Stomach smooth muscle (tissue), 2 donors: ENCODE data around the gene FAM131C.
A peak's percentile ranks its signal among the peaks of the same experiment; 100 is the strongest.
"Not testable (repeated sequence)": the region's sequence is repeated elsewhere in the genome, so short reads cannot be mapped to it uniquely, and the experiment has no call there.

Experiments
- H3K27ac ChIP-seq: one replicate; pipeline ENCODE4 v1.7.0; 2013; ENCODE audit warnings: mild to moderate bottlenecking, low read length, inconsistent platforms
- H3K27me3 ChIP-seq, 2 donors: one replicate each; pipeline ENCODE4 v1.7.0; 2013; ENCODE audit warnings: low read length in 2 of 2; ENCODE audit not compliant: insufficient read depth in 2 of 2, control insufficient read depth in 1 of 2
- H3K36me3 ChIP-seq, 2 donors: one replicate each; pipeline ENCODE4 v1.7.0; 2013; ENCODE audit warnings: low read length in 2 of 2; ENCODE audit not compliant: control insufficient read depth in 2 of 2, insufficient read depth in 2 of 2
- H3K4me1 ChIP-seq: one replicate; pipeline ENCODE4 v1.7.0; 2013; ENCODE audit warnings: low read length; ENCODE audit not compliant: control insufficient read depth, insufficient read depth
- H3K4me3 ChIP-seq, 2 donors: one replicate each; pipeline ENCODE4 v1.7.0; 2013; ENCODE audit warnings: low read length in 2 of 2
- H3K9ac ChIP-seq, 2 donors: one replicate each; pipeline ENCODE4 v1.7.0; 2013; ENCODE audit warnings: low read length in 2 of 2, mild to moderate bottlenecking in 1 of 2
- H3K9me3 ChIP-seq, 2 donors: one replicate each; pipeline ENCODE4 v1.7.0; 2013; ENCODE audit warnings: low read length in 2 of 2; ENCODE audit not compliant: control insufficient read depth in 2 of 2
- donor health status: healthy.
- donor health status: Pancreatic carcinoma.

The FAM131C gene

DNA sequence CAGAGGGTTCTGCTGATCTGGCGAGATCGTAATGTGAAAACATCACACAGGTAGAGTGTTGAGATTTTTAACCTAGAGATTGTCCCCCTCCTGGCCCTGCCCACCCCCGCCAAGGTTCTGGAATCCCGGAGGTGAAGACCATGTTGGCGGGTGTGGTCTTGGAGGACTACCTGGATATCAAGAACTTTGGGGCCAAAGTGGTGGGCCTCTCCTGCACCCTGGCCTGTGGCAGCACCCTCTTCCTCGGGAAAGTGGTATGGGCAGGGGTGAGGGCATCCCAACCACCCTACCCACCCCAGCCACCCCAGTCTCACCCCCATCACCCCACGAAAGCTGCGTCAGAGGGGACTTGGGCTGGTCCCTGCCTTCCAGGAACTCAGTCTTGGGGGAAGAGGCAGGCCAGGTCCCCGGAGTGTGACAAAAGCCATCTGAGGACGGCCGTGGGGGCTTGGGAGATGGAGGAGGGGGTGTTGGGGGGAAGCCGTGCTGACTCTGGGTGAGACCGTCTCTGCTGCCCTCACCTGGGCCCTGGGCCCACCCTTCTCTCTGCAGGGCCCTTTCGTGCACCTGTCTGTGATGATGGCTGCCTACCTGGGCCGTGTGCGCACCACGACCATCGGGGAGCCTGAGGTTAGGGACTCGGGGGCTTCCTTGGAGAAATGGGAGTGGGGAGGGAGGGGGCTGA is 25.5 kb downstream of the FAM131C start:
- Histone ChIP-seq H3K36me3 (no peaks in the 10 kb centered on the region), H3K9ac (no peak overlapping the region), H3K27ac (no peak overlapping the region), H3K27me3 (no peaks in the 10 kb centered on the region), H3K9me3 (no peaks in the 10 kb centered on the region), H3K4me3 (peak overlapping the region; percentile 67 to 69), H3K4me1 (peaks cover 3% of the 10 kb centered on the region)

DNA sequence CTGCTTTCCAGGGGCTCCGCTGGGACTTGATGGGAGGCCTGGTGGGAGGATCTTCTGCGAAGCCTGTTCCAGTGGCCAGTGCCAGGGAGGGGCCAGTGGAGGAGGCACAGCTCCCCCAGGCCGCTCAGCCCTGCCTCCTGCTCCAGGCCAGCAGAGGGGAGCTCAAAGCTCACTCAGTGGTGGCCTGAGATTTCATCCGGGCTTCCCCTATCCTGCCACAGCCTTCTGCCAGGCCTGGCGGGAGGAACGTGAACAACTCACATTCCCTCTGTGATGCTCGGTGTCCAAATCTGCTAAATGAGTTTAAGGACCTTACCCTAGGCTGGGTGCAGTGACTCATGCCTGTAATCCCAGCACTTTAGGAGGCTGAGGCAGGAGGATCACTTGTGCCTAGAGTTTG is 26.6 kb downstream of the FAM131C start:
- Histone ChIP-seq H3K27ac (no peak overlapping the region), H3K4me1 (peaks cover 3% of the 10 kb centered on the region), H3K4me3 (no peak overlapping the region), H3K27me3 (no peaks in the 10 kb centered on the region), H3K9ac (no peak overlapping the region), H3K9me3 (no peaks in the 10 kb centered on the region), H3K36me3 (no peaks in the 10 kb centered on the region)

DNA sequence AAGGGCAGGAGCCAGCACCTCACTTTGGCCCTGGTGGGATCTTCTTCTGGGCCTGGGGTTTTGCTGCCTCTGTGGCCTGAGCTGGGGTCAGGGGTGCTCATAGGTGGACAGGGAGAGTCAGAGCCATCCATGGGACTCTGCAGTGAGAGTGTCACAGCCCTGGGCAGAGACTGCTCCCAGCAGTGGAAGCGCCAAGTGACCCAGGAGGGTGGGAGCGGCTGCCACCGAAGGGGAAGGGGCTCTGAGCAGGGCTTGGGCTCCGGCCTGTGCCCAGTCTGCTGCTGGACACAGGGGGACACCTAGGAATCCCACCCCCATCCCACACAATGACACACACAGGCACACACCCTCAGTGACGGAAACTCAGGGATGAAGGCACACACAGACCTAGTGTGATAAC is 29.5 kb downstream of the FAM131C start:
- Histone ChIP-seq H3K9ac (no peak overlapping the region), H3K9me3 (no peaks in the 10 kb centered on the region), H3K27me3 (no peaks in the 10 kb centered on the region), H3K27ac (no peak overlapping the region), H3K4me1 (peaks cover 3% of the 10 kb centered on the region), H3K4me3 (no peak overlapping the region), H3K36me3 (no peaks in the 10 kb centered on the region)

DNA sequence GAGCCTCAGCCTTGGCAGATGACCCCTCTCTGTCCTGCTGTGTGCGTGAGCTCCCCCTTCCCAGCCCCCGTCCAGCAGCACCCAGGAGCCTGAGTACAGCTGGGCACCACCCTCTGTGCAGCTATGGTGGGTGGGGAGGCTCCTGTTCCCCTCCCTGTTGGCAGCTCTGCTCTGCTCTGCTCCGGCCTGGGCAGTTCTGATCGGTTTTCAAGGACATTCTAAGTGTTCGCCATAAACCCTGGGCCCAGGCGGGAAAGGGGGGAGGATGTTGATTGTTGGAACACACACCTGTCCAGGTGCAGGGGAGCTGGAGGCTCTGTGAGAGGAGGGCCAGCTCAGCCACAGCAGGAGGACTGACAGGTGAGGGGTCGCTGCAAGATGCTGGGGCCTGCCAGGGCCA is 29.9 kb downstream of the FAM131C start, which contains the start of gene CLCNKB:
Gene CLCNKB, plus strand, starts transcription at position 262 of the 400 bp plus-strand sequence. CDS start 711 bp downstream, outside the sequence.
- Histone ChIP-seq H3K9me3 (no peaks in the 10 kb centered on the region), H3K9ac (no peak within 1 kb of the TSS), H3K36me3 (no peaks in the 10 kb centered on the region), H3K4me3 (no peak within 1 kb of the TSS), H3K4me1 (no peaks in the 10 kb centered on the region), H3K27me3 (no peaks in the 10 kb centered on the region), H3K27ac (no peak within 1 kb of the TSS)

DNA sequence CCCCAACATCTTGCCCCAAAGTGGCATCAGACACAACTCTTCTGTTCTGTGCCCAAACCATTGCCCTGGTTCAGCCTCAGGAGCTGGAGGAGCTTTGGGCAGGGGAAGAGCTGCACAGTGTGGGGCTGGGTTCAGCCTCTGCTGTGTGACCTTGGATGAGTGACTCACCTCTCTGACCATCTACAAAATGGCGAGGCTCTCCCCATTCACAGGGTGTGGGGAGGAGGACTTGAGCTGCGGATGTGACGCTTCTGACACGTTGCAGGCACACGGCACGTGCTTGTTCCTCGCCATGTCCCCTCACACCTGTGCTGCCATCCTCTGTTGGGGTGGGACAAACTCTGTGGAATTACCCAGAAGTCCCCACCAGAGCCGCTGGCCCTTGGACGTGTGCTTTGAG is 30.8 kb downstream of the FAM131C start:
- not testable (repeated sequence) for H3K4me3 ChIP-seq, H3K9ac ChIP-seq, H3K36me3 ChIP-seq, H3K4me1 ChIP-seq, H3K27ac ChIP-seq, H3K27me3 ChIP-seq, H3K9me3 ChIP-seq

DNA sequence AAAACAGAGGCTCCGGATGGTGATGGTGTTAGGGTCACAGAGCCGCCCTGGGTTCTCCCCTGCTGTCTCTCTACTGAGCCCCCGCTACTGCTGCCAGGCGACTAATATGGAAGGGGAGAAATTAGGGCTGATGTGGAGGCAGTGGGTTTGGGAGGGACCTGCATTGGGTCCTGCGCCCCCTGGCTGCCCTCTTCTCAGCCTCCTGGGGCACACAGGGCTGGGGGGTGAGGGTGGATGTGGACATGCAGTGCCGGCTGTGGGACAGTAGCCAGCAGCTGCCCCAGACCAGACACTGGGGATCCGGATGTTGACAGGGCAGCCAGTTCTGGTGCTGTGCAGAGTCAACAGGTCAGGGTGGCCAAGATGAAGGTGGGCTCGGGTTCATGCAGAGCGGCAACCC is 31.4 kb downstream of the FAM131C start:
- H3K9ac ChIP-seq: no peak overlapping the region
- H3K27me3 ChIP-seq: no peaks in the 10 kb centered on the region
- H3K27ac ChIP-seq: no peak overlapping the region
- no peaks in the 10 kb centered on the region for H3K36me3 ChIP-seq
- no peak overlapping the region for H3K4me3 ChIP-seq
- H3K9me3 ChIP-seq: no peaks in the 10 kb centered on the region
- no peaks in the 10 kb centered on the region for H3K4me1 ChIP-seq

DNA sequence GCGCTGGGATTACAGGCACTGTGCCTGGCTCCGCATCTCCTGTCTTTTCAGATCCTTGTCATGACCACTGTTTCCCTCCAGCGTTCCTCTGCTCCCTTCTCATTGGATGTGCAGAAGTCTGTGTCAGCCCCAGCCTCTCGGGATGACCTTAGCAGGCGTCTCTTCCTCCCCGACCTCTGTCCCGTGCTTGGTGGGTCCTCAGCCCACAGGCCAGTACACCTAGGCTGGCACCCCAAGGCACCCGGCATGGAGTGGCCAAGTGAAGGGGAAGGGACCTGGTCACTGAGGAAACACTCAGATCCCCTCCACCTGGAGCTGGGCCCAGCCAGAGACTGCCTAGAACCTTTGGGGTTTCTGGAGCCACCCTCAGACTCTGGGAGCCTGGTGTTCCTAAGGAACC is 32.3 kb downstream of the FAM131C start:
- no peak overlapping the region for H3K9ac ChIP-seq
- H3K27ac ChIP-seq: no peak overlapping the region
- H3K4me1 ChIP-seq: no peaks in the 10 kb centered on the region
- H3K27me3 ChIP-seq: no peaks in the 10 kb centered on the region
- no peaks in the 10 kb centered on the region for H3K36me3 ChIP-seq
- H3K9me3 ChIP-seq: no peaks in the 10 kb centered on the region
- H3K4me3 ChIP-seq: no peak overlapping the region

DNA sequence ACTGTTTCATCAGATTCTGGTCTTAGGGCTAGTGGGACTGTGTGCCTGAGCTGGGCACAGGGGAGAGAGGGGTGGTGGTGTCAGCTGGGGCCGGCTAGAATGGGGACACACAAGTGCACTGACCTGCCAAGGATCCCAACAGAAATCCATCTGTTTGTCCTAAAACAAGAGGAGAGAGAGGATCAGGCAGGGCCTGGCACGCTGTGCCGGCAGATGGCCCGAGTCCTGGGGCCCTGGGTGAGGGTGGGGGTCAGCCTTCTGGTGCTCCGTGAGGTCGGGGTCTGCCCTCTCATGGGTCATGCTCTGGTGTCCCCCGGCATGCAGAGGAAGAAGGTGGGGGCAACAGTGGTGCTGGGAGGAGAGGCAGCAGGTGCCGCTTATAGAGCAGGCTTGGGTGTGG is 33.6 kb downstream of the FAM131C start:
- H3K4me1 ChIP-seq, H3K27ac ChIP-seq, H3K36me3 ChIP-seq, H3K9ac ChIP-seq, H3K9me3 ChIP-seq, H3K27me3 ChIP-seq, H3K4me3 ChIP-seq: not testable (repeated sequence)

DNA sequence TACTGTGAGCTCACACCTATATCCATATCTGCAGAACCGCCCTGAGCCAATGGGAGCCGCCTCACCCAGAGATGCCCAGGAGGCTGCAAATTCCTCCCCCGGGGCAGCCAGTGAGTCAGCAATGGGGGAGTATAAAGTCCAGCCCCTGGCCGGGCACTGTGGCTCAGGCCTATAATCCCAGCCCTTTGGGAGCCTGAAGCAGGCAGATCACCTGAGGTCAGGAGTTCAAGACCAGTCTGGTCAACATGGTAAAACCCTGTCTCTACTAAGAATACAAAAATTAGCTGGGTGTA is 34.9 kb downstream of the FAM131C start:
- no peak overlapping the region for H3K9ac ChIP-seq
- H3K4me3 ChIP-seq: no peak overlapping the region
- no peak overlapping the region for H3K27ac ChIP-seq
- no peaks in the 10 kb centered on the region for H3K27me3 ChIP-seq
- no peaks in the 10 kb centered on the region for H3K36me3 ChIP-seq
- H3K4me1 ChIP-seq: no peaks in the 10 kb centered on the region
- H3K9me3 ChIP-seq: no peaks in the 10 kb centered on the region

DNA sequence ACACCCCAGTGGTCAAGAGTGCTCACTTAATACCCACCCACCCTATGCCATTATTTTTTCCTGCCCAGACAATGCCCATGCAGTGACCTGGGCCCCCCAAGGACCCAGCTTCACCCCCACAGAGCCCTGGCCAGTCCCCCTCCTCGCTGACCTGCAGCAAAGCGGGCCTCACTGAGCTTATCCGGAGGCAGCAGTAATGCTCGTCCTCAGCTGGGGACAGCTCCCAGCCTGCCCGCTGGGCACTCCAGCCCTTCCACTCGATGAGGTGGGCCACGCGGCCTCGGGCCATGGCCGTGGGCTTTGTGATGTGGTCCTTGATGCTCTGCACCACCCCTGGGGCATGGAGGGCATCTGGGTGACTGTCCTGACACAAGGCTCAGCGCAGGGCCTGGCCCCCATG is 37.0 kb downstream of the FAM131C start:
- not testable (repeated sequence) for H3K9me3 ChIP-seq, H3K27me3 ChIP-seq, H3K4me3 ChIP-seq, H3K36me3 ChIP-seq, H3K27ac ChIP-seq, H3K9ac ChIP-seq, H3K4me1 ChIP-seq

DNA sequence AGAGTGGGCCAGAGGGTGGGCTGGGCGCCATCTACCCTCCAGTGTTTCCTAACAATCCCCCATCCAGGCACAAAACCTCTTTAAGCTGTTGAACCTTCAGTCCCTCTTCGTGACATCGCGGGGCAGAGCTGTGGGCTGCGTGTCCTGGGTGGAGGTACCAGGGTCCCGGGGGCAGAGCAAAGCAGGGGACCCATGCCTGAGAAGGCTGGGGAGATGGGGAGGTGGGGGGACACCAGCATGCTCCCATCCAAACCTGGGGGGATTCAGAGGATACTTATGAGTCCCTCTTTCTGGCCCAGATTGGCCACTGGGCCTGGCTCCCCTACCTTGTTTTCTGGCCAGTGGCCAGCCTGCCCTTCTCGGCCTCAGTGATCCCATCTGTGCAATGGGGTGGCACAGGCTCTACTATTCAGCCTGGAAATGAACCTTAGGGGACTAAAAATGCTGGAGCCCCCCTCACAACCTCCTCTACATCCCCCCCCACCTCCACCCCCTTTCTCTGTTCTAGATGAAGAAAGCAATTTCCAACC is 40.3 kb downstream of the FAM131C start:
- H3K4me1 ChIP-seq: peaks cover 12% of the 10 kb centered on the region
- H3K4me3 ChIP-seq, H3K9me3 ChIP-seq, H3K36me3 ChIP-seq, H3K27ac ChIP-seq, H3K27me3 ChIP-seq, H3K9ac ChIP-seq: not testable (repeated sequence)
